CD4-positive, alpha-beta T cell treated with Interleukin-6 at 100 ng/mL for 8 hours (primary cell): ENCODE results near the gene ABHD13.
A peak's percentile ranks its signal among the peaks of the same experiment; 100 is the strongest.
"Not testable (repeated sequence)": the region's sequence is repeated elsewhere in the genome, so short reads cannot be mapped to it uniquely, and the experiment has no call there.

Experiments
- DNase-seq: peaks from one replicate; pipeline ENCODE4 v3.0.0-alpha.2; 2020; ENCODE audit warnings: mixed read lengths, low spot score

The ABHD13 gene

DNA sequence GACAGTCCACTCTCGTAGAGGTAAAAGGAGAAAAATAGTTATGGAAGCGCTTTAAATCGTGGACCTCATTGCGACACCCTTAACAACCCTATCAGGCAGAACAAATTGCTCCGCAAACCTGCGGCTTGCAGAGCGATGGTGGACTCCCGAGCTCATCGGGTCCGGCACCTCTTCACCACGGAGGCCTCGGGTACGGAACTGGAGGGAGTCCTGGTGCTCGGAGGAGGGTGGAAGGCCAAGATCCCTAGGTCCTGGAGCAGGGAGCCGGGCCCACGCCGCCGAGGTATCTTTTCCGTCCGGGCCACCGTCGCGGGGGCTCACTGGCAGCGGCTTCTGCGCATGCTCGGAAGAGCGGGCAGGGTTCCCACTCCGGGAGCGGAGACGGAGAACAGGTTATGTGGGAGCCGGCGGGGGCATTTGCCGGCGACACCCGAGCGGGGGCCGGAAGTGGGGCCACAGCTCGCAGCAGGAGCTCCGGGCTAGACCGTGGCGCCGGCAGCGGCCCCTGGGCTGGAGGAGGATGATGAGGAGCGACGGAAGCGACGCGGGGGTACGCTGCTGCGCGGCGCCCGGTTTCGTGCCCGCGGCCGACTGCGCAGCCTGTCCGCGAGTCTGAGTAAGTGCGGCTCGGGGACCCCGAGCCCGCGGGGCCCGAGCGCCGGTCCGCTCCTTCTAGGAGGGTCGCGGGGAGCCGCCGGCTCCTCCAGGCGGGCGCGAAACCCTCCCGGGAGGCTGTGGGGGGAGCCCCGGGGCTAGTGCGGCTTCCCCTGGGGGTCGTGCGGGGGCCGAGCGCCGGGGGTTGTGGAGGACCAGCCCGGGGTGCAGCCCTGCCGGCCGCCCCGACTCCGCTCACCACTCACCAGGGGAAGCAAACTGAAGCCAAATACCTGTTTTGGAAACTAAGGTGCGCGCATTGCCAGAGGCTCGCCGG, at the start of gene ABHD13:
Gene ABHD13, plus strand, starts transcription at position 349 of the 931 bp plus-strand sequence. CDS start 10,827 bp downstream, outside the sequence.
- peak; percentile 89 for DNase-seq

DNA sequence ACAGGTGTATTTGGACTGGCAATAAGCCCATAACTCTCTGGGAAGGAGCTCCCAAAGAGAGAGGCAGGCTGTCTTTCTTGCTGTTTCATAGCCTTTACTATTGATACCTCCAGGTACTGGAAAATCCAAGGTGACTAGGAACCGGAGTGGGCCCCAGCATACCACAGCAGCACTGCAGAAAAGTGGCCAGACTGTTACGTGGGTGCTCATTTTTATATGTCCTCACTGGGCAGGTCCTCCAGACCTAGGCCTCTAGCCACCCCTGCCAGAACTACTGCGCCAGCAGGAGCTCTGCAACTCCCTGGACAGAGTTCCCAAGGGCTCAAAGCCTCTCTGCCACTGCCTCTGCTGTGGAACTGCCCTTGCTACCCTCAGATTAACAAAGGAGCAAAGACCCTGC, 49.3 kb upstream of the ABHD13 start:
- DNase-seq, result no peak

DNA sequence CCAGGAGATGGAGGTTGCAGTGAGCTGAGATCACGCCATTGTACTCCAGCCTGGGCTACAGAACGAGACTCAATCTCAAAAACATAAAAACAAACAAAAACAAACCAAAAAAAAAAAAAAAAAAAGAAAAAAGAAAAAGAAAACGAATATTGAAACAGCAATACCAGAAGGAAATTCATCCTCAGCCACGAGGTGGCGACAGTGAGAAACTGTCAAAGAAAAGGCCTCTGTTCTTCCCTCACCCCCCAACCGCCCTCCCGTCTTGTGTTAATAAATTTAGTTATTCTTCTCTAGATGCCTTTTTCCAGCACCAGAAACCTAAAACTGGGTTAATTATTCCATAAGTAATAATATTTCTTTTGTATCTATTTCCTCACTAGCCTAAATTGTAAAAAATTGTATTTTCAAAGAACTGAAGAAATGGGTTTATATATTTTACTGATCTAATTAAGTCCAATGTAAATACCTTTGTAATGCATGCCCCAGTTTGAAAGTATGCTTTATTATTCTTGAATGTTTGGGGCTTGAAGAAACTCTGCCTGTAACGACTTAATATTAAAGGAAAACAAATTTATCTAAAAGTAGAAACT, 41.4 kb upstream of the ABHD13 start:
- peak; percentile 24 for DNase-seq

DNA sequence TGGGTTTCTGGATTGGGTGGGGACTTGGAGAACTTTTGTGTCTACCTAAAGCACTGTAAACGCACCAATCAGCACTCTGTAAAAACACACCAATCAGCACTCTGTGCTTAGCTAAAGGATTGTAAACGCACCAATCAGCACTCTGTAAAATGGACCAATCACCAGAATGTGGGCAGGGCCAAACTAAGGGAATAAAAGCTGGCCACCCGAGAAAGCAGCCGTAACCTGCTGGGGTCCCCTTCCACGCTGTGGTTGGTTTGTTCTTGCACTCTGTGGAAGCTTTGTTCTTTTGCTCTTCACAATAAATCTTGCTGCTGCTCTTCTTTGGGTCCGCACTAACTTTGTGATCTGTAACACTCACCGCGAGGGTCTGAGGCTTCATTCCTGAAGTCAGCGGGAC, 40.1 kb upstream of the ABHD13 start:
- DNase-seq, result no peak

DNA sequence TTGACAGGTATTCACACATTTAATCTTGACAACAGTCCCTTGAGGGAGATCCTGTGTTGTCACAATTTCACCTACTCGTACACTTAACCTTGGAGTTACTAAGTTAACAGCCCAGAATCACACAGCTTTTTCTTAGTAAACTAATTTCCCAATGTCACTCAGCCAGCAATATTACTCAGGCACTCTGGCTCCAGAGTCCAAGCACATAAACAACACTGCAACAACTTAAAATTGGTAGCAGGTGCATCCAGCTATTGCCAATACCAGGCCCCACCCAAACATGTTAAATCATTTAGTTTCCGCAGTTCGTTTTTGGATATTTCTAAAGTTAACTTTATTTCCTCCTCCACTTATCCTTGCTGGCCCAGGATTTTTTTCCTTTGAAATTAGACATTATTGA, 35.5 kb upstream of the ABHD13 start:
- no peak for DNase-seq

DNA sequence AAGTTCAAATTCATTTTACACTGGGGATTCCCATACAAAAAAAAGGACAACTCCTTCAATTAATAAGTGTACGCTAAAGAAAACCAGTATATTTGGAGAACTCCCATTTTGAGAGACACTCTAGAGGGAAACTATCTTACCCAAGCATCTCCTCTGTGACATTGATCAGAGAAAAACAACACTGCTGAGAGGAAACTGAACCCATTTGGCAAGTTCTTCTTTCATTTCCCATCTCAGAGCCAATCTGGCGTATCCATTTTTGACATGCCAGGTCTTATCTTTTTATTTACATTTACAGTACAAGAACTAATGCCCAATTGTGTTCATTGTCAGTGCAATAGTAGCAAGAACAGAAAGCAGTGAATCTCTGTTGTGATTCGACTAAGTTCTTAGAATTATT, 33.0 kb upstream of the ABHD13 start:
- DNase-seq, result no peak

DNA sequence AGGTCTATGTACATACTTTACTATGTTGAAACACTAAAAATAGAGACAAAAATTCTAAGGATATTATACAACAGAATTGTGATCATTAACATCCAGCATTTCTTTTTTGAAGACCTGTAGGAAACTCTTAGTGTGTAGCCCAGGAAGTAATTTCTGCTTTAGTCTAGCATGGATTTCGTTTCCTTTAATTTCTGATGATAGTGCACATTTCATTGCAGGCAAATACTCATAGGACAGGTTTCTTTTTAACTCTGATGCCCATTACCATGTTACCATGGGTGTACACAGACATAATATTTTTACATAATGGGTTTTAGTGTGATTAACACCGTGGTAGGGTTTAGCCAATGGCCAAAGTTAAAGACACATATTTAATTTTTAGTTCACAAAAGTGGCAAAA, 29.9 kb upstream of the ABHD13 start:
- no peak for DNase-seq

DNA sequence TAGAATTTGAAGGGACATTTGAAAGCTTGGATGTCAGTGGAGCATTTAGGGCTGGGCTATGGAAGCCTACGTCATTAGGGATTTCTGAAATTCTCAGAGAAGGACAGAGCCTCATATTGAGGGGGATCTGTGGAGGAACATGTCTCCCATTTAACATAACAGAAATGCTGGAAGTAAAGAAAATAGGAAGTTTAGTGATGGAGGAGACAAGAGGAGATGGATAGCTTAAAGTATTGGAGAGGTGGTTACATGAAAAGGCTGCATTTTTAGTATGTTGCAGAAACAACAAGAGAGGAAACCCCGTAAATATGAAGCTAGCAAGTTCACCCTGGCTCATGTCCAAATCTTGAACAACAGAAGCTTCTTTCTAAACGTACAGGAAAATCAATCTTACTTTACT, 27.3 kb upstream of the ABHD13 start:
- DNase-seq, result no peak

DNA sequence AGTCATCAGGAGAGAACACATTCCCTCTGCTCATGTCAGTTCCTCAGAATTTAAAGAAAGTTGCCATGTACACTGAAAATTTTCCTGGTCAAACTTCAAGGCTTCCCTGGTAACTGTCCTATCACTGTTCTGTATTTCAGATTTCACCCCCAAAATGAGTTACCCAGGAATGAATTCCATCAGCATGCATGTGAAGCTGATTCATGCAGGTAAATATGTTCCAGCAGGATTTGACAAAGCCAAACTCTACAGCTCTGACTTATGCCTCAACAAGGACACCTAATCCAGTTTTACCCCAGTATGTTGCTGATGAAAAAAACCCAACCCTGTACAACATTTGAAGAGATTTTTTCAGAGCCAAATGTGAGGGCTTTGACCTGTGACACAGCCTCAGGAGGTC, 24.4 kb upstream of the ABHD13 start:
- DNase-seq, result no peak

DNA sequence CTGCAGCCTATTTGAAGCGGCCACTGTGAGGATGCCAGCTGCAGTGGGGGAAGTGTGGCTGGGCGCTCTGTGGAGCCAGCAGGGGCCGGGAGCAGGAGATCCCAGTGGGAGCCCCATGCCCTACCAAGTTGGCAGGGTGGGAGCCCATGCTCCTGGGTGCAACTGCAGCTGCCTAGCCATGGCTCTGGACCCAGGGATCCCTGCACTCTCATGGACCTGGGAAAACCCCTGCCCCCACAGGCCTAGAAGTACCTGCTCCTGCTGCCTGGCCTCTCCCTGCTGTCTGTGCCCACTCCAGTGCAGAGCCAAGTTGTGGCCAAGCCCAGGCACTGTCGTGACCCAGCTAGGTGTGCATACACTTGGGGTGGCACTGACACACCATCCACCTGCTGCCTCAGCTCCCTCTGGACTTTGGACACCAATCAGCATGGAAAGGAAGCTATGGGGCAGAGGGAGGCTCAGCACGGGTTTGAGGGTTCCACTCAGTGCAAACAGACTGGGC, 23.7 kb upstream of the ABHD13 start:
- DNase-seq, result no peak

DNA sequence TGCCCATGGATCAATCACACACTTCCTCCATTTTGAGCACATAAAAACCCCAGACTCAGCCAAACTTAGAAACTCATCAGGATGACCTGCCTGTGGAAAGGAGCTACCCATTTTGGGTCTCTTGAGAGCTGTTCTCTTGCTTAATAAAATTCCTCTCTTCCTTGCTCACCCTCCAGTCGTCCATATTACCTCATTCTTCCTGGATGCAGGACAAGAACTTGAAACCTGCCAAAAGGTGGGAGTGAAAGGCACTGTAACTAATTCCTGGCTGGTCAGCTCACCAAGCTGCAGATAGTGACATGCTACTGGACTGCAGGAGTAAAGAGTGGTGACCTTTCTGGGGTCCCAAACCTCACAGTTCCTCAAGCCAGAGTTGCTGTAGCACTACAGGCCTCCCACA, 23.0 kb upstream of the ABHD13 start:
- no peak for DNase-seq

DNA sequence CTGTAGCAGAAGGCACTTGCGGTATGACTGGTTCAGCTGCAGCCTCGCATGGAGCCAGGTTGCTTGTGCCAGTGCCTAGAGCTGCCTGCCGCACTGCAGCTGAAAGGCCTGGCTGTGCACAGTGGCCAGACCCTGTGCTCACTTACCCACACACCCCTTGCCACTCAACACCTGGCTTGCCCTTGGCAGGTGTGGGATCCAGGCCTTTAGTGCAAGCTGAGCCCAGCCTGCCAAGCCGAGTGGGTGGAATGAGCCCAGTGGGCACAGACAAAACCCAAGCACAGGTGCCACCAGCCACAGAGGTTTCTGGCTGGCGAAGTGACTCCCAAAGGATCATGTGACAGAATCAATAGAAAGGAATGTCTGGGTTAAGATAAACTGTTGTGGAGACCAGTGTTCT, 22.3 kb upstream of the ABHD13 start:
- DNase-seq, result no peak

DNA sequence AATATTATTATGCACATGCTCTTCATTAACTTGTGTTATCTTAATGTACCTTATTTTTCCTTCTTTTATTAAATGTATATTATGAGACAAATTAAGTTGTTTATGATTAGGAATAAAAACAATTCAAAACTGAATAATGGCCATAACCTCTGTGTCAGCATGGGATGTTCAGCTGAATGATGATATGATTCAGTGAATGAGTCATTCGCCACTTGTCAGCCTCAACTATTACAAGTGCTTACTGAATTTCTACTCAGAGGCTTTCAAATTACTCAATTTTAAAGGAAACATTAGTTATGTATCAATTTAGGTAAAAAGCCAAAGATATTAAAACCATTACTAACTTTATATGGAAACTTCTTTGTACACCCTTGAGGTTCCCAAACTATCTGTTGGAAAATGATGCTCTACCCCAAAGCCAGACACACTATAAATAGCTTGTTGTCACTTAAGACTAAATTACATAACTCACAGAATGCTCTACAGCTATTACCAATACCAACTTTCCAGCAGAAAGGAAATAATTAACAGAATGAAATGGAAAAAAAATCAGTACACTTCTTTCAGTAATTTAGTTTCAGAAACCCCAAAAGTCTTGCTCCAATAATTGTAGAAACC, 17.3 kb upstream of the ABHD13 start:
- no peak for DNase-seq

DNA sequence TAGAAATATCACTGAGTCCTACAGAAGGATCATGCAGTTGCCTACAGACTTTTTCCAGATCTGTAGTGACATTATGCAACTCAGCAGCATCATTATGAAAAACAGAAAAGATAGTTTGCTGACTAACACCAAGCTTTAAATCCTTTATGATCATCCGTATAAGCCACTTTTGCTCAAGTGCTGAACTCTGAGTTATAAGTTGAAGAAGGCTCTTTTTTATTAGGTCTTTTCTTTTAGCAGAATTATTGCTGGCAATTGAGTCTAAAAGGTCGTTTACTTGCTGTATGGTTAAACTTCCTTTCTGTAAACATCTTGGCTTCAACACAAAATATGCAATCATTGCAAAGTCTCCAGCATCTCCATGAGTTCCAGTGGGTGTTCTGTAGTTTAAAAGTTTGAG, 7.6 kb upstream of the ABHD13 start:
- no peak for DNase-seq

DNA sequence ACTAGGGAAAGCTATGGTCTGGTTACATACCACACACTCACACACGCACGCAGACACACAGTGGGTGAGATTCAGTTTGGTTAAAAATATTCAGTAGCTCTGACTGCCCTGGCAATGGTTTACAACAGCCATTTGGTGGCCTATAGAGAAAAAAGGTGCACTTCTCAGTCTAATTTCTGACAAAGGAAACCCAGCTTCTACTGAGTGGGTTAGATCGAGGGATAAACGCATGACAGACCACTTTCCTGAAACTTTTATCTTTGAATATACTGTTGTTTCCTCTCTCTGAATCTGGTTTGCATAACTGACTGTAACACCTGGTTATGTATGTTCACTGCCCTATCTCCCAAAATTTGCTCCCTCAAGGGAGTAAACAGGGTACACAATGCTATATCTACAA, 5.3 kb upstream of the ABHD13 start:
- DNase-seq, result no peak

DNA sequence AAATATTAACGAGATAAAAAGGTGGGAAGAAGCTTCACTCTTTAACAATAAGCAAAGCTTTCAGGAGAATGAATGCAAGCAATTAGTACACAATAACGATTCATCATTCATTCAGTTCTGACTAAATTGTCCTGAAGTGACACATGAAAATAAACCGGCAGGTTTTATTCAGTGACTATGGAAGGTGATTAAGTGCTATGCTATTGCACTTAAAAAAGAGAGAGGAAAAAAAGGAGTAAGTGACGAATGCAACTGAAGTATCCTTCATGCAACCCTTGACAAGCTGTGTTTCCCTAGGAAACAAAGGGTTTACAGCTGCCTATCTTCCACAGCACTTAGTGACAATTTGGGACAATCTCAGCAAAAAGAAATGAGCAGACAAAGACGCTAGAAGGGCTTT, 4.2 kb upstream of the ABHD13 start:
- DNase-seq, result no peak

DNA sequence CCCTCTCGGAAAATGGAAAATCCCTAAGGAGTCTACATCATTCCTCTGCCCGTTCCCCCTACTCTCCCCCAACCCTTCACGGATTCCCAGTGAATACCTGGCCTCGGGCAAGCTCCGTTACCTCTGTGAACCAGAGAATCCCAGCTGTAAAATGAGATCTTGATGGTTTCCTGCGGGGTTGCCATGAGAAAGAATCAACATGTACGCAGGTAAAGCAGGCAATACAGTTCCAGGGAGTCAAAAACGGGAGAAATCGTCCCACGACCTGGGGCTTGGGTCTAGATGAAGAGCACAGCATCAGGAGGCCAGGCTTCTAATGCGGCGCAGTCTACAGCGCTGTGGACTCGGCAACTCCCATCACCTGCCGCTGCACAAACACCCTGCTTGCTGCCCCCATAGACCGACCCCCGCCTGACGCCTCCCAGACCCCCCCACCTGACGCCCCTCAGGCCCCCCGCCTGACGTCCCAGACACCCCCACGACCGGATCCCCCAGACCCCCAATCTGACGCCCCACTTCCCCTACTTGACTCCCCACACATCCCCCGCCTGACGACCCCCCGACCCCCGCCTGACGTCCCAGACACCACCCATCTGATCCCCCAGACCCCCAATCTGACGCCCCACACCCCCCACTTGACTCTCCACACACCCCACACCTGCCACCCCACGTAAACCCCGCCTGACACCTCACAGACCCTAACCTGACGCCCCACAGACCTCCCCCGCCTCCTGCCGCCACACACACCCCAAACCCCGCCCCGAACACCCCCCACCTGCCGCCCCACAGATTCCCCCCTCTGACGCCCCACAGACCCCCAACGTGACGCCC, 3.5 kb upstream of the ABHD13 start:
- no peak for DNase-seq

DNA sequence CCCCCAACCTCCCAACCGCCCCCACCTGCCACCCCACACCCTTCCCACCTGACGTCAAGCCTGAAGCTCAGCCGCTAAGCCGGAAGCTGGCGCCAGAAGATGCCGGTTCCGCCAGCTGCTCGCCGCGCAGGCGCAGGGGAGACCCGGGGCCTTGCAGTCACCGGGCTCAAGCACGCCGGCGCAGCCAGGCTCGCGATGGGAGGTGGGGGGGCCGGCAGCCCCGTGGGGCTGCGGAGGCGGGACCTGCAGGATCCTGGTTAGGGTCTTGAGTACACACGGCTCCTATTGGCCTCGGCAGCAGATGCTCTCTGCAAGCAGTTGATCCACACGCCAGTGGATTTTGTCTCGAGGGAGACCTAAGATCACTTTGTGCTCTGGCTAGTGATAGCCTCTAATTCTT, 2.8 kb upstream of the ABHD13 start, which contains the start of gene LIG4:
Gene LIG4, minus strand, starts transcription at position 101 of the 400 bp plus-strand sequence. CDS start 4,268 bp downstream, outside the sequence.
- peak; percentile 94 for DNase-seq

DNA sequence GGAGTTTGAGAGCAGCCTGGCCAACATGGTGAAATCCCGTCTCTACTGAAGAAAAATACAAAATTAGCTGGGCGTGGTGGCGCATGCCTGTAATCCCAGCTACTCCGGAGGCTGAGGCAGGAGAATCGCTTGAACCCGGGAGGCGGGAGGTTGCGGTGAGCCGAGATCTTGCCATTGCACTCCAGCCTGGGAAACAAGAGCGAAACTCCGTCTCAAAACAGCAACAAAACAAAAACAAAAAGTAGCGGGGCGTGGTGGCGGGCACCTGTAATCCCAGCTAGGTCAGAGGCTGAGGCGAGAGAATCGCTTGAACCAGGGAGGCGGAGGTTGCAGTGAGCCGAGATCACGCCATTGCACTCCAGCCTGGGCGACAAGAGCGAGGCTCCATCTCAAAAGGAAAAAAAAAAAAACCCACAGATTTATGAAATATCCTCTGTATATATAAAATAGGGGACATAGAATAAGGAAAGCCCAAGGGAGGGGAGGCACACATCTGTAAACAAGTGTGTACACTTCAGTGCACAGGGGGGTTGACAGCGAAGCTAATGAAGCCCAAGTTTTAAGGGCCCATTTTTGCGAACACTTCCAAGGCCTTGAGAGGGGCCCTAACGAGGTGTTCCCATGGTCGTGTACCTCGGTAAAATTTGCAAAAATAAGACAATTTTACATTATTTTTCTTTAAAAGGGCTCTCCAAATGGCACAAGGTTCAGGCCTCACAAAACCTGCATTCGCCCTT, 717 bp upstream of the ABHD13 start:
- not testable (repeated sequence) for DNase-seq

DNA sequence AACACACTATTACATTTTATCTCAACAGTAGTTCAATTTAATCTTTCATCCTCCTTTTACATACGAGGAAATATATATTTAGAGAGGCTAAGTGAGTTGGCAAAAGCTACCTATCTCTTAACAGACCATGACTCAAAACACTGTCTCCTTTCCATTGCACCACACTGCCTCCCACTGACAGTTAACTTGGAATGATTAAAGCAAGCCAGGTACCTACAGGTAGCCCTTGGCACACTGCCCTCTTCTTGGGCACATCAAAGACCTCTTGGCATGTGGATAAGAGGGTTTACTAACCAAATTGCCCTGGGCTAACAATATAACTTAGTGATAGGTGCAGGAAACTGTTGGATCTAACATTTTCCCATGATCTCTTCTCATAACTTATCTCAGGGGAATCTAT, 1.8 kb downstream of the ABHD13 start:
- DNase-seq, result no peak
